ENCODE results near the gene ATP2B2. TPM values are rescaled to one million over a fixed set of nuclear protein-coding genes. Genes with fewer than 3 reads are reported as not detected.

ATP2B2 gene
- total RNA-seq, 1 experiment from 2014 or later, result not detected

- TF ChIP-seq CBX3 (IDR thresholded peaks at IDR 0.05; ENCODE audit: low read depth) (no peak), ZBTB33 (IDR thresholded peaks at IDR 0.05; ENCODE audit: extremely low read depth, insufficient replicate concordance, low read length) (no peak)
Measured at GRCh38 chr3:10391391-10391790, 114.0 kb downstream of the ATP2B2 start (continued).

- Histone ChIP-seq H3K9ac (ENCODE audit: low read length) (no peak overlapping the region), H3K4me3 (replicated peaks in 1 of 2; ENCODE audit: low read depth in 1 of 2, low read length in 2 of 2) (no peak overlapping the region), H3K36me3 (ENCODE audit: control insufficient read depth in 1 of 2, insufficient read depth in 2 of 2, low read length in 2 of 2) (no peaks in the 10 kb centered on the region), H3K79me2 (ENCODE audit: insufficient read depth, low read length) (no peaks in the 10 kb centered on the region), H3K4me2 (ENCODE audit: low read length) (no peak overlapping the region), H3K27me3 (ENCODE audit: insufficient read depth, low read length) (no peaks in the 10 kb centered on the region), H3K27ac (ENCODE audit: low read depth, low read length) (no peak overlapping the region), H2AFZ (ENCODE audit: low read depth, low read length, poor library complexity, severe bottlenecking) (no peak overlapping the region), H3K4me1 (ENCODE audit: control insufficient read depth in 1 of 2, insufficient read depth in 2 of 2, low read length in 2 of 2) (no peaks in the 10 kb centered on the region), H3K9me3 (ENCODE audit: control insufficient read depth in 1 of 2, insufficient read depth in 1 of 2, low read depth in 1 of 2, low read length in 2 of 2) (no peaks in the 10 kb centered on the region), H4K20me1 (ENCODE audit: insufficient read depth) (no peaks in the 10 kb centered on the region), H3K9me2 (ENCODE audit: insufficient read depth) (no peaks in the 10 kb centered on the region)
- ATAC-seq (no peak), DNase-seq (ENCODE audit: low read depth, low spot score) (no peak)
- TF ChIP-seq ZBTB33 (IDR thresholded peaks at IDR 0.05; ENCODE audit: extremely low read depth, insufficient replicate concordance, low read length), result no peak
- no peak for TF ChIP-seq YY1 (IDR thresholded peaks at IDR 0.05; ENCODE audit: extremely low read depth, insufficient replicate concordance, low read depth, low read length)
- no peak for TF ChIP-seq ZFX (IDR thresholded peaks at IDR 0.05)
- TF ChIP-seq ATF3 (IDR thresholded peaks at IDR 0.05), result no peak
- BruUV-seq (replicated peaks), result no TSS peak
- intact Hi-C loops (cut with micrococcal nuclease), result no loop called here
- ChIA-PET CTCF (no interaction called here), POLR2A (no interaction called here), RAD21 (ENCODE audit: low non-redundant PET in 1 of 2, low total read pairs in 2 of 2, uncharacterized antibody in 2 of 2, unreplicated experiment in 2 of 2) (no interaction called here)
Measured at GRCh38 chr3:10390641-10391373, 114.6 kb downstream of the ATP2B2 start.

Measured in HCT116 (cell line).